Muscle layer of duodenum (tissue), 2 donors: ENCODE measurements around the gene WT1.

ENCODE experiments used
- H3K27ac ChIP-seq: one replicate; pipeline ENCODE4 v1.7.0; 2013; ENCODE audit warnings: mild to moderate bottlenecking, low read length
- H3K27me3 ChIP-seq: one replicate; pipeline ENCODE4 v1.7.0; 2013; ENCODE audit warnings: low read depth, mild to moderate bottlenecking, control low read depth, low read length
- H3K36me3 ChIP-seq, 2 donors: one replicate each; pipeline ENCODE4 v1.7.0; 2013; ENCODE audit warnings: low read length in 2 of 2, control low read depth in 1 of 2, mild to moderate bottlenecking in 1 of 2; ENCODE audit not compliant: insufficient read depth in 2 of 2, control insufficient read depth in 1 of 2
- H3K4me1 ChIP-seq, 2 donors: one replicate each; pipeline ENCODE4 v1.7.0; 2013; ENCODE audit warnings: low read length in 2 of 2, mild to moderate bottlenecking in 2 of 2, control low read depth in 1 of 2, moderate library complexity in 1 of 2; ENCODE audit not compliant: insufficient read depth in 2 of 2, control insufficient read depth in 1 of 2
- H3K4me3 ChIP-seq, 2 donors: one replicate each; pipeline ENCODE4 v1.7.0; 2013; ENCODE audit warnings: low read length in 2 of 2, low read depth in 1 of 2, mild to moderate bottlenecking in 1 of 2
- H3K9me3 ChIP-seq, 2 donors: one replicate each; pipeline ENCODE4 v1.7.0; 2013; ENCODE audit warnings: low read length in 2 of 2, control low read depth in 1 of 2, mild to moderate bottlenecking in 1 of 2; ENCODE audit not compliant: control insufficient read depth in 1 of 2
- donor health status: healthy.

The WT1 gene

DNA sequence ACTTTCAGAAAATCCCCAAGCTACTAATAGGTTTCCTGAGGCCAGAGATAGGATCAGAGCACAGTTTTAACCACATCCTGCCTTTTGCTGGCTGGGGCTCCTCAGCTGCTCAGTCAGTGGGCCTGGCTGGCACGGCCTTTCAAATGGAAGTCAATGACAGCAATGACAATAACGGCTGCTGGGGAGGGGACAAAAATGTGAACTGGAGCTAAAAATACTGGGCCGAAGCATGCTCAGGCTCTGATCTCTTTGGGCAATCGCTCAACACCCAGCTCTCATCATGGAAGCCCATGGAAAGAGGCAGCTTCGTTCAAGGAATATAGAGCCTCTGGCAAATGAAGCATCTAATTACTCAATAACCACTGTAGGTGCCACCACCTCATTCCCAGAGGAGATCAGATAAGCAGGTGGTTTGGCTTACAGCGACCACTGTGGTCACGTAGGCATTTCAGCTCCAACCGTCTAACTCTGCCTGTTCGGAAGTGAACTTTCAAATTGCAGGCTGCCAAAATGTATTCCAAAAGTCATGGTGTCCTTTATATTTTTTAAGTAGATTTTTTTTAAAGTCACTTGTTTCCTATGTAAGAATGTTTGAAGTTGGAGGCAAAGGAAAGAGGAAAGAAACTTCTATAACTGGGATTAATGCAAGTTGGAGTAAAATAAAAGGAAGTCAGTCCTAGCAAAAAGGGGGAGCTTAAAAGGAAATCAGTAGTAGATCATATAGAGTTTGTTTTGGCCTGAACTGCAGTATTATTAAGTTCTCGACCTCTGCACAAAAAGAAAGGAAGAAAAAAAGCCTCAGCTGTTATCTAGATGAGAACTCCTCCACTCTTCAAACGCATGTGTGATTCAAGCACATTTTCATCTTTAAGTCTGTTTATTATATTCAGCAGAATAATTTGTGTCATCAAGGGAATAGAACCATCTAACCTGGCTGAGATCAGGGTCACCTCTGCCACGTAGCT, 14.1 kb downstream of the WT1 start:
- Histone ChIP-seq H3K4me3 (no peak overlapping the region), H3K27ac (no peak overlapping the region), H3K4me1 (no peaks in the 10 kb centered on the region), H3K27me3 (peaks cover 10% of the 10 kb centered on the region), H3K36me3 (no peaks in the 10 kb centered on the region), H3K9me3 (no peaks in the 10 kb centered on the region)

DNA sequence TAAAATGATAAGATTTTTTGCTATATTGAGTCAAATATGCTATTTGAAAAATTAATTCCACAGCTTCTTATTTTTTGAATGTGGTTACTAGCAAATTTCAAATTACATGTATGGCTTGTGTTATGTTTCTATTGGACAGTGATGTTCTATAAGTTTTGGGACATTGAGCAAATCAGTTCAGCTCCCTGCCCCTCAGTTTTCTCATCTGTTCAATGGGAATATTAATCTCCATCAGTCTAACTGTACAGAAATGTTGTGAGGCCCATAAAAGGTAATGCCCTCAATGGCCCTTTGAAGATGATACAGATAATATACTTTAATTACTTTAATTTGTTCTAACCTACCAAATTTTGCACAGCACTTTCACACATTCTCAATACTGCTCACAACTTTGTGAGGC, 15.2 kb downstream of the WT1 start:
- Histone ChIP-seq H3K36me3 (no peaks in the 10 kb centered on the region), H3K4me1 (no peaks in the 10 kb centered on the region), H3K27me3 (peaks cover under 1% of the 10 kb centered on the region), H3K4me3 (no peak overlapping the region), H3K9me3 (no peaks in the 10 kb centered on the region), H3K27ac (no peak overlapping the region)

DNA sequence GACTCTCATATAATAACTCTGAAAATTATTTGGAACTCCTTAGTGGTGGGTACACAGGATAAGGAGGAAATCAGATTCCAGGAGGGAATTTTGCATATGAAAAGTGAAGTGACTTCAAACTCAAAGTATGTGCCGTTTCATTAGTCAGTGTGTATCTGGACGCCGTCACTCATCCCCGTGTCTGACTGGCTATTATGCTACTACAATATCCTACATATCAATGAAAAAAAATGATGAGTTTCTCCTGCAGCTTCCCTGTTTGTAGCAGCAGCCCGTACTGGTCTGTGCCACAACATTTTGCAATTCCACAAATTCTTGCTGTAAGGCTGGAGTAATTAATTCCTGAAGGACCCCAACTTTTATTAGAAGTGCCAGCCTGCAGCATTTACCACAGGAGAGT, 16.5 kb downstream of the WT1 start:
- H3K27ac ChIP-seq: no peak overlapping the region
- no peaks in the 10 kb centered on the region for H3K9me3 ChIP-seq
- H3K36me3 ChIP-seq: no peaks in the 10 kb centered on the region
- H3K4me3 ChIP-seq: no peak overlapping the region
- no peaks in the 10 kb centered on the region for H3K27me3 ChIP-seq
- H3K4me1 ChIP-seq: no peaks in the 10 kb centered on the region

DNA sequence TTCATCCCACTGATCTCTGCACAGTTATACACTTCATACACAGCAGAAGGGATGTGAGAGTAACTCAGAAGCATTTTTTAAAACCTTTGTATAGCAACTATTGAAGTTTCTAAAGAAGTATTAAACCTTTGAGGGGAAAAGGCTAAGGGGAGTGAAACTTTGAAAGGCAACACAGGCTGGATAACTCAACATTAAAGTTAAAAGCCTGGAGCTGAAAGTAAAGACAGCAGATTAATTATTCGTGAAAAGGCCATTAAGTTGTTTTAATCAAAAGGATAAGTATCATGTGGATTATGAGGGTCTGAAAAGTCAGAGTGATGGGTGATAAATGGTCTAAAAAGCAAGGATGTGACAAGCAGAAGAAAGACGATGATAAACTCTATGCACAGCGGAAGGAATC, 17.5 kb downstream of the WT1 start:
- no peak overlapping the region for H3K4me3 ChIP-seq
- no peak overlapping the region for H3K27ac ChIP-seq
- no peaks in the 10 kb centered on the region for H3K36me3 ChIP-seq
- no peaks in the 10 kb centered on the region for H3K4me1 ChIP-seq
- no peaks in the 10 kb centered on the region for H3K9me3 ChIP-seq
- H3K27me3 ChIP-seq: no peaks in the 10 kb centered on the region

DNA sequence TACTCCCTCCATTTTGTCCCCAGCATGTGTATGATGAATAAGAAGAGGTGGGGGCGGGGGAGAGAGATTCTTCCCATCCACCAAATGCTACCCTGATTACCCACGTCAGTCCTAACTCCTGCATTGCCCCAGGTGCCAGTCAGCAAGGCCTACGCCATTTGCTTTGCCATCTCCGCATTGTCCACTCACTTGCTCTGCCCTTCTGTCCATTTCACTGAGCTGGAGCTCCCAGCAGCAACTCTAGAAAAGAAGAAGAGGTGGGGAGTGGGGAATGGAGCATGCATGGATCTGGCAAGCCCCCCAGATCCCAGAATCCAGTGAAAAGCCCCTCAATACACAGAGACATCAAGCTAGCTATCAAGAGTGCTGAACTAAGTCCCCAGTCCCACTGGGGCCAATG, 19.0 kb downstream of the WT1 start:
- Histone ChIP-seq H3K4me1 (no peaks in the 10 kb centered on the region), H3K27ac (no peak overlapping the region), H3K36me3 (no peaks in the 10 kb centered on the region), H3K9me3 (no peaks in the 10 kb centered on the region), H3K27me3 (no peaks in the 10 kb centered on the region), H3K4me3 (no peak overlapping the region)

DNA sequence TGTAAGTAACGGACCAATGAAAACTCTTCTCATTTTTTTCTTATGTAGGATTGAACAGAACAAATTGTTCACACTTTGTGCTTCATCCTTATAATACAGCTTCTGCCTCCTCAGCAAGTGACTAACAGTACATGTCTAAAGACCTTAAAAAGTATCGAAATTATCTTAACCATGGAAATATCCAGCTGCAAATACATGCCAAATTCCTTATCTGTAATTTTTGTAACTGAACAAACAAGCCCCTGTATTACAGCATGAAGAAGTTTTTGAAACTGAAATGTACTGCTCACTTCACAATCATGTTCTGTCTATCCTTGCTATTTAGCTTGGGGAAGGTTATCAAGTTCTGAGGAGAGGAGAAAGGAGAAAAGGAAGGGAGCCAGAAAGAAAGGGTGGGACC, 20.4 kb downstream of the WT1 start:
- Histone ChIP-seq H3K27ac (no peak overlapping the region), H3K9me3 (no peaks in the 10 kb centered on the region), H3K36me3 (no peaks in the 10 kb centered on the region), H3K4me3 (no peak overlapping the region), H3K4me1 (no peaks in the 10 kb centered on the region), H3K27me3 (no peaks in the 10 kb centered on the region)

DNA sequence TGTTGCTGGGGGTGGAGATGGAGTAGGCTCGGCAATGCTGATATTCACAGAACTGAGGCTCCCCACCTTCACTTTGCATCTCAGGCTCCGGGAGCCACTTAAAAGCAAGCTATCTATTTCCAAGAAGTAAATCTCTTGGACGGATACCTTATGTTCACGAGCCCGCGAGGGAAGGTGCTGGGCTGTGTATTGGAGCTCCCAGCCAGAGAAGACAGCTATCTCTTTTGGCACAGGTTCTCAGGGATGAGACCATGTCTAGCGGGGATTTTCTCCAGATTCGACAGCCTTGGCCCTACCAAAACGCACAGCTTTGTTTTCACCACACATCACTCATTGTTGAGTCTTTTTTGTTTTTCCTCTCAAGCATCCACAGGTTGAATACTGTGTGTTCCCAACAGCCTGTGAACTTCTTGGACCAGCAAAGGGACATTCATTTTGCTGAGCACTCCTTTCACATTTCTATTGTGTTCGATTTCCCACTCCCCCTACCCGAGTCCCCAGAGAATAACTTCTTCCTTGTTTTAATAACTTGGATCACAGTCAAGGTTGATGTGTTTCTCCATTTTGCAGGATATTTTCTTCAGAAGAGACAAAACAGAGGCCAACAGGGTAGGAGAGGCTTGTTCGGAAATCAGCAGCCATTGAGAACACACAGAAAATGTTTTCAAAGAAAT, 23.3 kb downstream of the WT1 start:
- no peaks in the 10 kb centered on the region for H3K36me3 ChIP-seq
- no peaks in the 10 kb centered on the region for H3K9me3 ChIP-seq
- H3K4me3 ChIP-seq: no peak overlapping the region
- no peak overlapping the region for H3K27ac ChIP-seq
- no peaks in the 10 kb centered on the region for H3K27me3 ChIP-seq
- no peaks in the 10 kb centered on the region for H3K4me1 ChIP-seq

DNA sequence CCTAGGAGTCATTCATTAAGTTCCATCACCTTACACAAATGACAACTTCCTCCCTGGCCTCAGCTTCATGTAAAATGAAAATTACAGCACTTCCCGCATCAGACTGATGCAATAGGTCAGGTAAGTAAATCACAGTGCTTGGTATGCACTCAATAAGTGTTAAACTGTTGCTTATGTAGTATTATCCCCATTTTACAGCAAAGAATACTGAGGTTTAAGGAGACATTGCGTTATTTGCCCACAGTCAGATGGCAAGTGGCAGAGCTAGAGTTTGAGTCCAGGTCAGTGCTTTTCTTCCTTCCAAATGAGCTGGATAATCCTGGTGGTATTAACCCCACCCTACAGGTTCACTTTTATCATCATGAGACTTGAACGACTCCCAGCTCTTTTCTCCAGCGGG, 29.7 kb downstream of the WT1 start:
- no peak overlapping the region for H3K4me3 ChIP-seq
- H3K9me3 ChIP-seq: no peaks in the 10 kb centered on the region
- H3K27me3 ChIP-seq: peaks cover 5% of the 10 kb centered on the region
- H3K36me3 ChIP-seq: no peaks in the 10 kb centered on the region
- H3K27ac ChIP-seq: no peak overlapping the region
- no peaks in the 10 kb centered on the region for H3K4me1 ChIP-seq

DNA sequence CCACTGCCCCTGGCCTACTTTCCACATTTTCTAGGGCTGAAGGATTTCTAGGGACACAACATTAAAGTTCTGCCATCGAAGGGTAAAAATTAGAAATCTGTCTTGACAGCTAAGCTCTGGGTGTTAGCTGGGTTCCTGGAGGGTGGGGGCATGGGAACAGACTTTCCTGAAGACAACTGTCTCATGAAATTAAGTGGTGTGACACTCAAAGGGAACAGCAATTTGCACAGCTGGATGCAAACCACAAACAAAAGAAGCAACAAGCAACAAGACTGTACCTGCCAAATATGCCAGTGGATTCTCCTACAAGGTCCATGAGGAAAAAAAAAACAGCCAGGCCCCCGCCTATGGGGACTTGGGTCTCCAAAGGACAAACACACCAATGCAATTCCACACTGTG, 32.5 kb downstream of the WT1 start:
- Histone ChIP-seq H3K27ac (no peak overlapping the region), H3K4me1 (no peaks in the 10 kb centered on the region), H3K9me3 (no peaks in the 10 kb centered on the region), H3K36me3 (no peaks in the 10 kb centered on the region), H3K27me3 (peaks cover 5% of the 10 kb centered on the region), H3K4me3 (no peak overlapping the region)

DNA sequence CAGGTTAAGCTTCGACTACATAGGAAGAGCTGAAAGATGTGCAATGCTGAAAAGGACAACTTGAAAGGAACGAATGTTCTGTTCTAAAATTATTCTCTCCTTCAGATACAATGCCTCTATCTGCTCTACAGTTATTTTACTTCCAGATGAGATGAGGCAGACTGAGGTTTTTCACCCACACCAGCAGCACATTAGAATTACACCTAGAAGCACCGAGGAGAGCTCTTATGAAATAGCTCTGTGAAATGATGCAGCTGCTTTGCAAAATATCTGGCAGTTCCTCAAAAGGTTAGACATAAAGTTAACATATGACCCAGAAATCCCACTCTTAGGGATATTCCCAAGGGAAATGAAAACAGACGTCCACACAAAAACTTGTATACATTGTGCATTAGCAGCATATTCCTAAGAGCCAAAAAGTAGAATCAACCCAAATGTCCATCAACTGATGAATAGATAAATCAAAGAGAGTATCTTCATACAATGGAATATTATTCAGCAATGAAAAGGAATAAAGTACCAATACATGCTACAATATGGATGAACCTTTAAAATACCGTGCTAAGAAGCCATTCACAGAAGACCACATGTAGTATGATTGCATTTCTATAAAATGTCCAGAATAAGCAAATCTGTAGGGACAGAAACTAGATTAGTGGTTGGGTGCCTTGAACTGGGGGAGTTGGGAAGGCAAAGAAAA, 34.5 kb downstream of the WT1 start:
- Histone ChIP-seq H3K27ac (no peak overlapping the region), H3K4me3 (no peak overlapping the region), H3K9me3 (no peaks in the 10 kb centered on the region), H3K27me3 (peaks cover 5% of the 10 kb centered on the region), H3K36me3 (no peaks in the 10 kb centered on the region), H3K4me1 (no peaks in the 10 kb centered on the region)

DNA sequence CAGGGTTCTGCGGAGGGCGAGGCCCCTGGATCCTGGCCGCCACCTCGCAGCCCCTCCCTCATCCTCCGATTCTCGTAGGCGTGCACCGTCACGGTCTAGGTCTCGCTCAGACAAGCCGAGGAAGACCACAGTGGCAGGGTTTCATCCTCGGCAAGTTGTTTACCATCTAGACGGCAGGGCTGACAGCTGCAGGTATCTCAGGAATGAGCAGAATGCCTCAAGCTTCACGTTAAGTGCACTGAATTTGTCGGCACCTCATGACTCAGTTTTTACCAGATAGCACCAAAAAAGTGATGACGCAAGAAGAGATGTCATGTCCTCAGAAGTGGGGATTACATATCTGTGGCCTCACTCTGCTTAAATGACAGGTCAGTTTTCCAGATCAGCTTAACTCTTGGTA, 35.1 kb downstream of the WT1 start:
- Histone ChIP-seq H3K27me3 (peaks cover 5% of the 10 kb centered on the region), H3K4me1 (no peaks in the 10 kb centered on the region), H3K36me3 (no peaks in the 10 kb centered on the region), H3K4me3 (no peak overlapping the region), H3K9me3 (no peaks in the 10 kb centered on the region), H3K27ac (no peak overlapping the region)
